ENCODE data around the gene ABHD12. TPM values are rescaled to one million over a fixed set of nuclear protein-coding genes. Genes with fewer than 3 reads are reported as not detected.
"Not testable (repeated sequence)": the region's sequence is repeated elsewhere in the genome, so short reads cannot be mapped to it uniquely, and the experiment has no call there.

Gene ABHD12
- total RNA-seq, 1 experiment from 2014 or later = 78.9 TPM

GRCh38 chr20:25353747-25354705 is 36.6 kb downstream of the ABHD12 start:
- DNase-seq (ENCODE audit: low read depth) = no peak

DNA sequence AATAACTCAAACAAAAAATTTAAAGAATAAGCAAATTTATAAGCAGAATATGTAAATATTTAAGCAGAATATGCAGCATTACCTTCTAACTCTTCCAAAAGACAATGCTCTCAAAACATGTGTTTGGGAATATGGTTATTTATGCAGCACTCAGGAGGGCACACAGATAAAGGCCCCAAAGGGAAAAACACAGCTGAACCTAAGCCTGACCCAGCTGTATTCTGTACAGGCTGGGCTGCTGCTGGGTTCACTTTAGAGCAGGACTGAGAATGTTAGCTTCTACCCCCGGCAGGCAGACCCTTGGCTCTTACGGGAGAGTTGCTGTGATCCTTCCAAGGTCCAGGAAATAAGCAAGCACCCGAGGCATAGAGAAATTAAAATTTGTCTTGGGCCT is 37.3 kb downstream of the ABHD12 start:
- no peak for DNase-seq (ENCODE audit: low read depth)

- no peak for DNase-seq (ENCODE audit: low read depth)
Measured at GRCh38 chr20:25352746-25353145, 37.9 kb downstream of the ABHD12 start.

DNA sequence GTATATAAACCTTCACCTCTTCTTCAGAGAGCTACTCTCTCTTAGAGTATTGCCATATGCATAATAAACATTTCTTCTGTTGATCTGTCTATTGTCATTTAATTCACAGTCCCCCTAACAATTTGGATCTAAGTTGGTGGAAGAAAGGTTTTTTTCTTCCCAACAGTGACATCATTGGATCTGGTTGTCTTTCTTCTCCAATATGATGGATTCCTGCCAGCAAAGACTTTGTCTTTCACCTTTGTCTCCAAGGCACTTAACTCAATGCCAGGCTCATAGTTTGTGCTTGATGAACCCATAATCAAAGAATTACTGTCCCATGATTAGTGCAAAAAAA is 39.6 kb downstream of the ABHD12 start:
- no peak for DNase-seq (ENCODE audit: low read depth)

DNA sequence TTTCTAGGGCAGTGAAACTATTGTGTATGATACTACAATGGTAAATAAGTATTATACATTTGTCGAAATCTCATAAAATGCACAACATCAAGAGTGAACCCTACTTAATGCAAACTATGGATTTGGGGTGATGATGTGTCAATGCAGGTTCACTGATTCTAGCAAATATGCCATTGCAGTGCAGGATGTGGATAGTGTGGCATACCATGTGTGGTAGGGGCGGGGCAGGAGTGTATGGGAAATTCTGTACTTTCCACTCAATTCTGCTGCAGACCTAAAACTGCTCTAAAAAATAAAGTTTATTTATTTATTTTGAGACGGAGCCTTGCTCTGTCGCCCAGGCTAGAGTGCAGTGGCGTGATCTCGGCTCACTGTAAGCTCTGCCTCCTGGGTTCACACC is 44.3 kb downstream of the ABHD12 start:
- no peak for DNase-seq (ENCODE audit: low read depth)

DNA sequence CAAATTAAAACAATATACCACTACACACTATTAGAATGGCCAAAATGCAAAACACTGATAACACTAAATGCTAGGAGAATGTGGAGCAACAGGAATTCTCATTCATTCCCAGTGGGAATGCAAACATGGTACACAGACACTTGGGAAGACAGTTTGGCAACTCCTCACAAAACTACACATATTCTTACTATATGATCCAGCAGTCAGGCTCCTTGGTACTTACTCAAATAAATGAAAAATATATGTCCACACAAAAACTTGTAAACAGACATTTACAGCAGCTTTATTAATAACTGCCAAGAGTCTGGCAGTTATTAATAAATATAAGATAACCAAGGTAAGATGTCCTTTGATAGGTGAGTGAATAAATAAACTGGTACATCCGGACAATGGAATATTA is 44.9 kb downstream of the ABHD12 start:
- no peak for DNase-seq (ENCODE audit: low read depth)

- DNase-seq (ENCODE audit: low read depth) = no peak
Measured at GRCh38 chr20:25344634-25345033, 46.0 kb downstream of the ABHD12 start.

GRCh38 chr20:25341716-25342680 is 48.6 kb downstream of the ABHD12 start:
- DNase-seq (ENCODE audit: low read depth) = peak; percentile 18

- no peak for DNase-seq (ENCODE audit: low read depth)
Measured at GRCh38 chr20:25340380-25340779, 50.3 kb downstream of the ABHD12 start.

DNA sequence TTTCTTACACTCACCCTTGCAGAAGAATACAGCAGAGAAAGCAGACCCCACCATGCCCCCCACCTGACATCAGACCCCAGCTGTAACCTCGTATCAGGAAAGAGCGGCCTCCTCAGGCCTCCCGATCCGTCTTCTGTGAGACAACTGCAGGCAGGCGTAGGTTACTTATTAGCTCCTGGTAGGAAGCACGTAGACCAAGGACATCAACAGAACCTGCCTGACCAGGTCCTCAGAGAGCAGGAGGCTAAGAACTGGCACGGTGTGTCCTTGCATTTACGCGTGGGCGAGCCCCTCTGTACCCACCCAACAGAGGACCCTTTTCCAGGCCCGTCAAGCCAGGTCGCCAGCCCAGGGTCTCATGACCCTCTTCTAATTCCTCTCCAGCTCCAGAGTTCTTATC is 51.0 kb downstream of the ABHD12 start:
- no peak for DNase-seq (ENCODE audit: low read depth)

DNA sequence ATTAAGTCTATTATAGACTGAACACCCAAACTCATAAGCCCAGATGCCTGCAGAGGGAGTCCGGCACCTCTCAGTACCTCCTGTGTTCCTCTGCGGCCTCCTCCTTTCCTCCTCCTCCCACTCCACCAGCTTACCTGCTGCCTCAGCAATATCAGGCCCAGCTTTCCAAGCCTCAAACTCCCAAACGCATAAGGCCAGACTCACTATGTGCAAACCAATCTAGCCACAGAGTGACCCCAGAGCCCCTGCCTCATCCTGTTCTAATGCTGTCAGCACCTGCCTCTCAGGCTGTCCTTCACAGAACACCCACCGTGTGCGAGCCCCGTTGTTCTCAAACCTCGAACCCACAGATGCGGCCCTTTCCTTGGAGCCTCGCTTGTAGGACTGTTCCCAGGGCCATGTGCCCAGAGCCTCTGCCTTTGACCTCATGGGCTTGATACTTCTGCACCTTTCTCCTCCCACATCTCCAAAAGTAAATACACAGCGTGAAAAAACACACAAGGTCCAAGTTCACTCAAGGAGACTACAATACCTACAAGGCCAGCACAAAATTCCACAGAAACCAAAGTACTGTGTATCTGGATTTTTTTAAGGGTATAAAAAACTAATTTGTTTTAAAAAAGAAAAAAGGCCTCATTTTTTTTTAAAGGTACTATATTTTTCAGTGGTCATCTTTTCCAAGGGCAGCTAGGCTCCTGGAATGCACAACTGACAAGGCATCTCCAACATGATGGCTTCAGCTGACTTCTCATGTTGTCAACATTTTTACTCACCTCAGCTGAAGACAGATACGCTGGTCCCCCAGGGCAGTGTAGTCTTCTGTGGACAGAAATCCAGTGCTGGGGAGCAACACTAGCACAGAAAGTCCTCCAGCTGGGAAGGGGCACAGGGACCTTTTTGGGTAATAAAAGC is 52.3 kb downstream of the ABHD12 start:
- DNase-seq (ENCODE audit: low read depth) = no peak

DNA sequence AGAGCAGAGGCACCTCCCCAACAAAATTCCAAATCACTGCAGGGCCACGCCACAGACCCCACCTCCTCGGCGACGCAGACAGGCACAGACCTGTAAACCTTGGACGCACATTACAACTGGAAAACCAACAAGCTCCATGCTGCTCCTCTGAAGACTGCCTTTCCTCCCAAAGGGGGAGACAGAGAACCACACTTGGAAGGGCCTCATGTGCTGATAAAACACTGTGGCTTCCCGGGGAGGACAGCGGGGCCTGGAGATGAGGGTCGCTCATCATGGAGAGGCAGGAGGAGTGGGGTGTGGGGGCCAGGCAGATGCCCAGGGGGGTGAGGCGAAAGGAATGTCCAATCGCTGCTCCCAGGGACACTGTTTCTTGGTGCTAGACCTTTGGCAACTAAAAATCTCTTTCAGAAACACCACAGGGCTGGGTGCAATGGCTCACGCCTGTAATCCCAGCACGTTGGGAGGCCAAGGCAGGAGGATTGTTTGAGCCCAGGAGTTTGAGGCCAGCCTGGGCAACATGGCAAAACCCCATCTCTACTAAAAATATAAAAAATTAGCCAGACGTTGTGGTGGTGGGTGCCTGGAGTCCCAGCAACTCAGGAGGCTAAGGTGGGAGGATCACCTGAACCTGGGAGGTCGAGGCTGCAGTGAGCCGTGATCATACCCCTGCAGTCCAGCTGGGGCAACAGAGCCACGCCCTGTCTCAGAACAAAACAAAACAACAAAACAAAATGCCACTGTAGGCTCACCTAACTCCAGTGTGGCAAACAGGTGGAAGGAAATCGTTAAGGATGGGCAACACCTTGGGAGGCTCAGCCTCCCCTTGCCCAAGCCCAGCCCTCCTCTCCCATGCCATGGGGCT is 53.8 kb downstream of the ABHD12 start:
- peak; percentile 26 for DNase-seq (ENCODE audit: low read depth)

DNA sequence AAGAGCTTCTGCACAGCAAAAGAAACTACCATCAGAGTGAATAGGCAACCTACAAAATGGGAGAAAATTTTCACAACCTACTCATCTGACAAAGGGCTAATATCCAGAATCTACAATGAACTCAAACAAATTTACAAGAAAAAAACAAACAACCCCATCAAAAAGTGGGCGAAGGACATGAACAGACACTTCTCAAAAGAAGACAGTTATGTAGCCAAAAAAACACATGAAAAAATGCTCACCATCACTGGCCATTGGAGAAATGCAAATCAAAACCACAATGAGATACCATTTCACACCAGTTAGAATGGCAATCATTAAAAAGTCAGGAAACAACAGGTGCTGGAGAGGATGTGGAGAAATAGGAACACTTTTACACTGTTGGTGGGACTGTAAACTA is 55.7 kb downstream of the ABHD12 start:
- not testable (repeated sequence) for DNase-seq (ENCODE audit: low read depth)

GRCh38 chr20:25328954-25329498 is 61.6 kb downstream of the ABHD12 start:
- no peak for DNase-seq (ENCODE audit: low read depth)

DNA sequence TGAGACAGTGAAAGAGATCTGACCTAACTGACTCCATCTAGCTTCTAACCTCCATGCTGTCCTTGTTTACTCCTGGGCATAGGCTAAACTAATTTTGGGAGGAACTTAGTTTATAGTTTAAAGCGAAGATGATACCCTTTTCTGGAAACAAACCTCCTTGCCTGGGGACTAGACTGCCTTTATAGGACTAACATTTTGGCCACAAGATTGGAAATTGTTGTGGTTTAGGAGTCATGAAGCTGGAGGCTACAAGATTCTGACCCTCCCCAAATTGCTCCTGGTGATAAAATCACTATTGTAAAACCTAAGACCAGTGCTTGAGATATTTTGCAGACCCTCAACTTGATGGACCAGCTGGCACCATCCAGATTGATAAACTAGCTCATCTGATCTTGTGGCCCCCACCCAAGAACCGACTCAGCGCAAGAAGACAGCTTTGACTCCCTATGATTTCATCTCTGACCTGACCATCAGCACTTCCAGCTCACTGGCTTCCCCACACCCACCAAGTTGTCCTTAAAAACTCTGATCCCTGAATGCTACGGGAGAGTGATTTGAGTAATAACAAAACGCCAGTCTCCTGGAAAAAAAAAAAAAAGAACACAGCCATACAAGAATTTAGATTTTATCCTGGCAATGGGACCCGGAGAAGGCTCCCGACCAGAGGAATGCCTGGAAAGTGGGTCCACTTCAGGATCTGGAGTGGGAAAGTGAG is 63.0 kb downstream of the ABHD12 start:
- peak; percentile 73 for DNase-seq (ENCODE audit: low read depth)

DNA sequence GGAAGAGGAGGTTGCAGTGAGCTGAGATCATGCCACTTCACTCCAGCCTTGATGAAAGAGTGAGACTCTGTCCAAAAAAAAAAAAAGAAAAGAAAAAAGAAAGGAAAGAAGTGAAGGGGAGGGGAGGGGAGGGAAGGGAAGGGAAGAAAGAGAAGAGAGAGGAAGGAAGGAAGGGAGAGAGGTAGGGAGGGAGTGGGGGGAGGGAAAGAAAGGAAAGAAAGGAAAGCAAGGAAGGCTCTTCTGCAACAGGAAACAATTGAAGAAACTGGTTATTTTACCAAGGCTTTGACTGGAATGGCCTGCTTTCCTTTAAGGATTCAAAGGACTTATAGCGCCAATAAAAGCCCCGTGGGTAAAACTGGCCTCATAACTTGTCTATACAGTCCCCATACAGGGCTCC is 64.6 kb downstream of the ABHD12 start:
- no peak for DNase-seq (ENCODE audit: low read depth)

- no peak for DNase-seq (ENCODE audit: low read depth)
Measured at GRCh38 chr20:25325073-25325472, 65.6 kb downstream of the ABHD12 start.

GRCh38 chr20:25324412-25324811 is 66.2 kb downstream of the ABHD12 start:
- no peak for DNase-seq (ENCODE audit: low read depth)

- no peak for DNase-seq (ENCODE audit: low read depth)
Measured at GRCh38 chr20:25323496-25324246, 67.0 kb downstream of the ABHD12 start.
